HEK293T (cell line): ENCODE results near the gene USP34.

Experiments
- CTCF ChIA-PET: fragments of 350-600 bp; formaldehyde crosslinking; extraction: SDS; loops from one replicate; lab custom pipeline; 2021; ENCODE audit warnings: antibody characterized with exemption, inconsistent platforms; lab: Yijun Ruan, JAX
- POLR2A ChIA-PET: fragments of 350-600 bp; formaldehyde crosslinking; extraction: SDS; loops from one replicate; lab custom pipeline; 2020; ENCODE audit warnings: antibody characterized with exemption, inconsistent platforms; lab: Yijun Ruan, JAX
- DNase-seq: peaks from one replicate; pipeline ENCODE4 v3.0.0; 2012; ENCODE audit warnings: mixed read lengths; ENCODE audit errors: extremely low spot score
- ARNT ChIP-seq: fragments of 450-650 bp; IDR thresholded peaks from 2 replicates; pipeline ENCODE4 v1.6.1; 2017; ENCODE audit warnings: mild to moderate bottlenecking
- BHLHE40 ChIP-seq: fragments of 450-650 bp; IDR thresholded peaks from 2 replicates; pipeline ENCODE4 v1.6.1; 2016; ENCODE audit warnings: mild to moderate bottlenecking, moderate library complexity, borderline replicate concordance
- CTBP1 ChIP-seq: fragments of 450-650 bp; IDR thresholded peaks from 2 replicates; pipeline ENCODE4 v1.6.1; 2016; ENCODE audit warnings: borderline replicate concordance
- ELF4 ChIP-seq: fragments of 450-650 bp; IDR thresholded peaks from 2 replicates; pipeline ENCODE4 v1.6.1; 2017; ENCODE audit warnings: antibody characterized with exemption
- FOXA1 ChIP-seq: fragments of 450-650 bp; IDR thresholded peaks from 2 replicates; pipeline ENCODE4 v1.6.1; 2016; ENCODE audit warnings: mild to moderate bottlenecking
- FOXK2 ChIP-seq: fragments of 450-650 bp; IDR thresholded peaks from 2 replicates; pipeline ENCODE4 v1.6.1; 2016; ENCODE audit warnings: mild to moderate bottlenecking
- FOXM1 ChIP-seq: fragments of 450-650 bp; IDR thresholded peaks from 2 replicates; pipeline ENCODE4 v1.6.1; 2017; ENCODE audit warnings: mild to moderate bottlenecking, borderline replicate concordance
- HDGF ChIP-seq: fragments of 450-650 bp; IDR thresholded peaks from 2 replicates; pipeline ENCODE4 v1.6.1; 2017; ENCODE audit warnings: antibody characterized with exemption, borderline replicate concordance
- L3MBTL2 ChIP-seq: fragments of 450-650 bp; conservative IDR thresholded peaks from 2 replicates; pipeline ENCODE4 v1.6.1; 2016; ENCODE audit warnings: mild to moderate bottlenecking
- LEF1 ChIP-seq: fragments of 450-650 bp; IDR thresholded peaks from 2 replicates; pipeline ENCODE4 v1.6.1; 2017; ENCODE audit warnings: mild to moderate bottlenecking, borderline replicate concordance
- NFRKB ChIP-seq: fragments of 450-650 bp; IDR thresholded peaks from 2 replicates; pipeline ENCODE4 v1.6.1; 2016; ENCODE audit warnings: mild to moderate bottlenecking, moderate library complexity
- SP1 ChIP-seq: fragments of 450-650 bp; IDR thresholded peaks from 2 replicates; pipeline ENCODE4 v1.6.1; 2017
- SUZ12 ChIP-seq: fragments of 450-650 bp; IDR thresholded peaks from 2 replicates; pipeline ENCODE4 v1.6.1; 2016; ENCODE audit warnings: mild to moderate bottlenecking
- TARDBP ChIP-seq: fragments of 450-650 bp; IDR thresholded peaks from 2 replicates; pipeline ENCODE4 v1.6.1; 2016
- ZNF384 ChIP-seq: fragments of 450-650 bp; IDR thresholded peaks from 2 replicates; pipeline ENCODE4 v1.6.1; 2016
- TF ChIP-seq, protein P1 (sequence below): fragments of 450-650 bp; IDR thresholded peaks from 2 replicates; pipeline ENCODE4 v1.6.1; 2016

The USP34 gene

DNA sequence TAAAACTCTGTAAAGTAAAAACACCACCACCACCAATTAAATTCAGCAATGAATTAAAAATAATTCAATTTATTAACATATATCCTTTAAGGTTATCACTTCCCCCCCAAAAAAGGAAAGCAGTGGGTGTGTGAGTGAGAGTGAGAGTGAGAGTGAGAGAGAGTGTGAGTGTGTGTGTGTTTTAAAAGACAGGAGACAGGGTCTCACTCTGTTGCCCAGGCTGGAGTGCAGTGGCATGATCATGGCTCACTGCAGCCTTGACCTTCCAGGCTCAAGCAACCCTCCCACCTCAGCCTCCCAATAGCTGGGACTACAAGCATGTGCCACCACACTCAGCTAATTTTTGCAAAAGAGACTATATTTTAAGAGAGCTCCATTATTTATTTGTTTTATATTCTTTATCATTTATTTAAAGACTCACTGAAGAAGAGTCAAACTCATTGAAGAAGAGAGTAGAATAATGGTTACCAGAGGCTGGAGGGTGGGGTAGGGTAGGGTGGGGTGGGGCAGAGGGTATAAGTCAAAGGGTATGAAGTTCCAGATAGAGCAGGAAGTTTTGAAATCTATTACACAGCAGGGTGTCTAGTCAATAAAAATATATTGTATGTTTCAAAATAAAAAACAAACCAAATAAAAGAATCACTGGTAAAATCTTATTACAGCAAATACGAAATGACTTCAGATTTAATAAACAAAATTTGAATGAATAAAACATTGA lies 187.3 kb downstream of the USP34 start:
- POLR2A ChIA-PET = no interaction called here
- no peak for DNase-seq
- no peak for TF ChIP-seq HDGF
- TF ChIP-seq L3MBTL2 = no peak
- no peak for TF ChIP-seq FOXK2
- no peak for TF ChIP-seq BHLHE40
- CTCF ChIA-PET = no interaction called here

DNA sequence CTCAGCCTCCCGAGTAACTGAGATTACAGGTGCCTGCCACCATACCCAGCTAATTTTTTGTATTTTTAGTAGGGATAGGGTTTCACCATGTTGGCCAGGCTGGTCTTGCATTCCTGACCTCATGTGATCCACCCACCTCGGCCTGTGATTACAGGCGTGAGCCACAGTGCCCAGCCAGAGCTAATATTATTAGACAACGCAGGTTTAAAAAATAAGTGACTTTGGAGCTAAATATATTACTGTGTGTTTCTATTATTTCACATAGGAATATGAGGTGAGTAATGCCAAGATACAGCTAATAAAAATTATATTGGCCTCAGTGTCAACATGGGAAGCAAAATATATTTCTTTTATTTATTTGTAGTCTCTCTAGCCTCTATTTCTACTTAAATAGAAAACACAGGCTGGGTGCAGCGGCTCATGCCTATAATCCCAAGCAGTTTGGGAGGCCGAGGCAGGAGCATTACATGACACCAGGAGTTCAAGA lies 188.7 kb downstream of the USP34 start:
- no peak for DNase-seq
- POLR2A ChIA-PET = no interaction called here
- CTCF ChIA-PET = no interaction called here
- TF ChIP-seq, protein P1, sequence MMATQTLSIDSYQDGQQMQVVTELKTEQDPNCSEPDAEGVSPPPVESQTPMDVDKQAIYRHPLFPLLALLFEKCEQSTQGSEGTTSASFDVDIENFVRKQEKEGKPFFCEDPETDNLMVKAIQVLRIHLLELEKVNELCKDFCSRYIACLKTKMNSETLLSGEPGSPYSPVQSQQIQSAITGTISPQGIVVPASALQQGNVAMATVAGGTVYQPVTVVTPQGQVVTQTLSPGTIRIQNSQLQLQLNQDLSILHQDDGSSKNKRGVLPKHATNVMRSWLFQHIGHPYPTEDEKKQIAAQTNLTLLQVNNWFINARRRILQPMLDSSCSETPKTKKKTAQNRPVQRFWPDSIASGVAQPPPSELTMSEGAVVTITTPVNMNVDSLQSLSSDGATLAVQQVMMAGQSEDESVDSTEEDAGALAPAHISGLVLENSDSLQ = no peak
- TF ChIP-seq ELF4 = no peak

DNA sequence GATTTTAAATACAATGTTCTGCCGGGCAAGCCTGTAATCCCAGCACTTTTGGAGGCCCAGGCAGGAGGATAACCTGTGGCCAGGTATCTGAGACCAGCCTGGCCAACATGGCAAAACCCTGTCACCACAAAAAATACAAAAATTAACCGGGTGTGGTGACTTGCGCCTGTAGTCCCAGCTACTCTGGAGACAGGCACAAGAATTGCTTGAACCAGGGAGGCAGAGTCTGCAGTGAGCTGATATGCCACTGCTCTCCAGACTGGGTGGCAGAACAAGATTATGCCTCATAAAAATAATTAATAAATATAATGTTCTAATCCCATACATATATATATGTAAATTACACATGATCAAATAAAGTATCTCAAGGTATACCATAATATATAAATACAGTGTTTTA lies 189.6 kb downstream of the USP34 start:
- no peak for DNase-seq
- TF ChIP-seq FOXA1 = no peak
- no peak for TF ChIP-seq LEF1
- TF ChIP-seq TARDBP = no peak
- no peak for TF ChIP-seq BHLHE40
- TF ChIP-seq NFRKB = no peak
- TF ChIP-seq CTBP1 = no peak
- no peak for TF ChIP-seq SUZ12
- TF ChIP-seq ZNF384 = no peak
- no peak for TF ChIP-seq L3MBTL2
- TF ChIP-seq FOXM1 = no peak
- ChIA-PET CTCF (no interaction called here), POLR2A (no interaction called here)

DNA sequence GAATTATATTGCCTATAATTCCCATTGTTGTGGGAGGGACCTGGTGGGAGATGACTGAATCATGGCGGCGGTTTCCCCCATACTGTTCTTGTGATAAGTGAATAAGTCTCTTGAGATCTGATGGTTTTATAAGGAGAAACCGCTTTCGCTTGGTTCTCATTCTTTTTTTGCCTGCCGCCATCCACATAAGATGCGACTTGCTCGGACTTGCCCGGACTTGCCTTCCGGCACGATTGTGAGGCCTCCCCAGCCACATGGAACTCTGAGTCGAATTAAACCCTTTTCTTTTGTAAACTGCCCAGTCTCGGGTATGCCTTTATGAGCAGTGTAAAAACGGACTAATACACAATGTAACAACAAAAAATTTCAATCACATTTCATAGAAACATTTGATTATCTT lies 193.1 kb downstream of the USP34 start:
- no peak for DNase-seq
- ChIA-PET CTCF (no interaction called here), POLR2A (no interaction called here)
- no peak for TF ChIP-seq HDGF
- no peak for TF ChIP-seq ARNT
- no peak for TF ChIP-seq FOXK2
- no peak for TF ChIP-seq FOXA1
- TF ChIP-seq FOXM1 = no peak
- no peak for TF ChIP-seq ZNF384
- TF ChIP-seq CTBP1 = no peak
- TF ChIP-seq, protein P1 = no peak
- no peak for TF ChIP-seq SP1
- TF ChIP-seq LEF1 = no peak
- no peak for TF ChIP-seq BHLHE40
- no peak for TF ChIP-seq ELF4
- TF ChIP-seq L3MBTL2 = no peak
- TF ChIP-seq TARDBP = no peak
- TF ChIP-seq NFRKB = no peak
- TF ChIP-seq SUZ12 = no peak

DNA sequence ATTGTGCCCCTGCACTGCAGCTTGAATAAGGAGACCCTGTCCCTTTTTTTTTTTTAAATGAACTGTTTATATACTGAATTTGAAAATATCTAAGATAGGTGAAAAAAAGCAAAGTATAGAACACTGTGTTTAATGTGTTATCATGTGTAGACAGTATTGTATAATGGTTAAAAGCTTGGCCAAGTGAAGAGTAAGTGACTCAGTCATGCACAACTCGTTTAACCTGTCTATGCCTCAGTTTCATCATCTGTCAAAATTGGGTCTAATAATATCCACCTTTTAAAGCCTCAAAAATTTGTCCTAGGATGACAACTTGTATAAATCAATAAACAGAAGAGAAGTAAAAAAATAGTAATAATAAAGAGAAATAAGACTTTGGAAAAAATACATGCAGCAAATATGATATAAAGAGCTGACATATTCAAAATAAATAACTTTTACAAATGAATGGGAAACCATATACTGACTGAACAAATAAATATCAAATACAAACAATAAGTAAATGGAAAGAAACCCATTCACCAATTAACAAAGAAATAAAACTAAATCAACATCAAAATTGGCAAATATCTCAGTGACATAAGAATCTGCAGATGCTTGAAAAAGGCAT lies 195.2 kb downstream of the USP34 start:
- ChIA-PET POLR2A (interaction anchor here (0.6 kb wide), 1 partner anchor 469 kb away, joined by 4 read pairs; no protein-coding TSS in a partner anchor), CTCF (no interaction called here)
- TF ChIP-seq ZNF384 = no peak
- no peak for DNase-seq

DNA sequence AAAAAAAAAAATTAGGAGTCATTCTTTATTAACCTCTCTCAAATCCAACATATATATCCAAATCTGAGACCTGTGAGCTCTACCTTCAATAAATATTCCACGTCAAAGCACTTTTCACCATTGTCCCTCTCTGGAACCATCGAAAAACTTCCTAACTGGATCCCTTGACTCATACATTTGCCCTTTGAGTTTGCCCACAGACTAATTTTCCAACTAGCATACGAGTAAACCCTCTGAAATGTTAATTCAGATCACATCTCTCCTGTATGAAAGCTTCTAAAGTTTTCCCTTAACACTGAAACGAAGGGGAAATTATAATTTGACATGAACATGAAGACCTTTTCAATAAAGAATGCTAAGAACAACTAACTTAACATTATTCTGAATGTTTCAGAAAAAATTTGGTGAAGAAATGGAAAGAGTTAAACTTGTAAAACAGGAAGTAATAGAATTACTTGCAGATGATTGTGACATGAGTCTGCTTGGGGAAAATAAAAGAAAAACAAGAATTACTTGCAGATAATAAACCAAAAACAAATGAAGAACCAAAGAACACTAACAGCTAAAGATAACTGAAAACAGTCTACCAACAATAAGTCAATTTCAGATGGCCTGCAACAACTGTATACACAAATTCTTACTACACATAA lies 198.3 kb downstream of the USP34 start:
- DNase-seq = no peak
- POLR2A ChIA-PET = no interaction called here
- CTCF ChIA-PET = no interaction called here
- TF ChIP-seq ZNF384 (no peak), HDGF (no peak), FOXA1 (no peak), BHLHE40 (no peak), LEF1 (no peak)

DNA sequence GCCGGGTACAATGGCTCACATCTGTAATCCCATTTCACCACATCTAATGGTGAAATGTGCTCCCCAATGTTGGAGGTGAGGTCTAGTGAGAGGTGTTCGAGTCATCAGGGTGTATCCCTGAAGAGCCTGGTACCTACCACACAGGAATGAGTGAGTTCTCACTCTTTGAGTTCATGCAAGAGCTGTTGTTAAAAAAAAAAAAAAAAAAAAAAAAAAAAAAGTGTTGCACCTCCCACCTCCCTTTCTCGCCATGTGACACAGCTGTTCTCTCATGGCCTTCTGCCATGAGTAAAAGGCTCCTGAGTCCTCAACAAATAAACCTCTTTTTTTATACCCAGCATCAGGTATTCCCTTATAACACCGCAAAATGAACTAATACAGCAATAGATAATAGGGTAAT lies 202.6 kb downstream of the USP34 start:
- CTCF ChIA-PET = interaction anchor here (0.6 kb wide), 1 partner anchor 12 kb away, joined by 3 read pairs; no protein-coding TSS in a partner anchor
- no peak for TF ChIP-seq ELF4
- TF ChIP-seq LEF1 = no peak
- TF ChIP-seq TARDBP = no peak
- no peak for TF ChIP-seq BHLHE40
- TF ChIP-seq FOXK2 = no peak
- TF ChIP-seq SP1 = no peak
- TF ChIP-seq, protein P1 = no peak
- TF ChIP-seq NFRKB = no peak
- TF ChIP-seq HDGF = no peak
- POLR2A ChIA-PET = no interaction called here
- DNase-seq = no peak
